ENCODE results near the gene GRHPR.

Gene GRHPR

GRCh38 chr9:37442556-37442955, 20.1 kb downstream of the GRHPR start:
- TF ChIP-seq CTCF (IDR thresholded peaks at IDR 0.05; ENCODE audit: borderline replicate concordance, control extremely low read depth, extremely low read depth, insufficient read depth, missing control alignments): no peak
- DNase-seq (ENCODE audit: low spot score): no peak
- in situ Hi-C loops (cut with MboI; ENCODE audit: low sequenced_read_pairs, unreplicated experiment): no loop called here

- no peak for DNase-seq (ENCODE audit: low spot score)
- in situ Hi-C loops (cut with MboI; ENCODE audit: low sequenced_read_pairs, unreplicated experiment): no loop called here
- TF ChIP-seq CTCF (IDR thresholded peaks at IDR 0.05; ENCODE audit: borderline replicate concordance, control extremely low read depth, extremely low read depth, insufficient read depth, missing control alignments): no peak
Measured at GRCh38 chr9:37443566-37443965, 21.1 kb downstream of the GRHPR start.

GRCh38 chr9:37444890-37445289, 22.4 kb downstream of the GRHPR start:
- TF ChIP-seq CTCF (IDR thresholded peaks at IDR 0.05; ENCODE audit: borderline replicate concordance, control extremely low read depth, extremely low read depth, insufficient read depth, missing control alignments): no peak
- no peak for DNase-seq (ENCODE audit: low spot score)
- in situ Hi-C loops (cut with MboI; ENCODE audit: low sequenced_read_pairs, unreplicated experiment): no loop called here

- TF ChIP-seq CTCF (IDR thresholded peaks at IDR 0.05; ENCODE audit: borderline replicate concordance, control extremely low read depth, extremely low read depth, insufficient read depth, missing control alignments): no peak
- no peak for DNase-seq (ENCODE audit: low spot score)
- in situ Hi-C loops (cut with MboI; ENCODE audit: low sequenced_read_pairs, unreplicated experiment): no loop called here
Measured at GRCh38 chr9:37445832-37446231, 23.3 kb downstream of the GRHPR start.

GRCh38 chr9:37446401-37446800, 23.9 kb downstream of the GRHPR start:
- no peak for DNase-seq (ENCODE audit: low spot score)
- TF ChIP-seq CTCF (IDR thresholded peaks at IDR 0.05; ENCODE audit: borderline replicate concordance, control extremely low read depth, extremely low read depth, insufficient read depth, missing control alignments): no peak
- in situ Hi-C loops (cut with MboI; ENCODE audit: low sequenced_read_pairs, unreplicated experiment): no loop called here

GRCh38 chr9:37447111-37447510, 24.6 kb downstream of the GRHPR start:
- in situ Hi-C loops (cut with MboI; ENCODE audit: low sequenced_read_pairs, unreplicated experiment): no loop called here
- DNase-seq (ENCODE audit: low spot score): no peak
- TF ChIP-seq CTCF (IDR thresholded peaks at IDR 0.05; ENCODE audit: borderline replicate concordance, control extremely low read depth, extremely low read depth, insufficient read depth, missing control alignments): no peak
